GM20000 (cell line): ENCODE measurements around the gene TCEAL4.

Experiments used
- DNase-seq: peaks from one replicate; pipeline ENCODE4 v3.0.0; 2012; ENCODE audit warnings: low spot score
- CTCF ChIP-seq: IDR thresholded peaks from 2 replicates; pipeline ENCODE4 v1.5.1; 2012; ENCODE audit warnings: mild to moderate bottlenecking, control low read depth; ENCODE audit errors: extremely low read depth, missing control alignments

The TCEAL4 gene

GRCh38 chrX:103549916-103550315 is 35.4 kb upstream of the TCEAL4 start:
- no peak for TF ChIP-seq CTCF
- no peak for DNase-seq

GRCh38 chrX:103550415-103551051 is 34.8 kb upstream of the TCEAL4 start:
- TF ChIP-seq CTCF, result no peak
- no peak for DNase-seq

GRCh38 chrX:103552236-103552635 is 33.1 kb upstream of the TCEAL4 start:
- no peak for DNase-seq
- no peak for TF ChIP-seq CTCF

- no peak for TF ChIP-seq CTCF
- peak; percentile 55 for DNase-seq
Measured at GRCh38 chrX:103554687-103555424, 30.5 kb upstream of the TCEAL4 start.

GRCh38 chrX:103556963-103557612 is 28.2 kb upstream of the TCEAL4 start:
- TF ChIP-seq CTCF, result no peak
- no peak for DNase-seq

GRCh38 chrX:103560256-103560655 is 25.1 kb upstream of the TCEAL4 start:
- DNase-seq, result no peak
- TF ChIP-seq CTCF, result no peak

GRCh38 chrX:103562801-103563200 is 22.5 kb upstream of the TCEAL4 start:
- TF ChIP-seq CTCF, result no peak
- no peak for DNase-seq
